GM12878 (cell line): Measurements from ENCODE around the gene KCNJ10. TPM values are rescaled to one million over a fixed set of nuclear protein-coding genes. Genes with fewer than 3 reads are reported as not detected.

Source experiments
- ATAC-seq: fragments of 200-7000 bp; cut with Tn5 transposase; 3 replicates; pipeline ENCODE4 v1.9.1; 2020; ENCODE audit warnings: mild to moderate bottlenecking, moderate library complexity
- BruUV-seq: library from RNA; stranded (reverse); fragments of 400-500 nt; replicated peaks from 2 replicates; lab custom pipeline; 2021; lab: Mats Ljungman, UMichigan
- CTCF ChIA-PET: fragments of 300-600 bp; sonication (Branson Sonifier 250); formaldehyde crosslinking; extraction: SDS; loops from one replicate; lab custom pipeline; 2021; ENCODE audit warnings: inconsistent platforms; lab: Yijun Ruan, JAX
- POLR2A ChIA-PET: fragments of 350-600 bp; formaldehyde crosslinking; extraction: SDS; loops from one replicate; lab custom pipeline; 2021; ENCODE audit warnings: inconsistent platforms; lab: Charles Lee
- RAD21 ChIA-PET: fragments of 300-600 bp; sonication (Branson Sonifier 250); formaldehyde crosslinking; loops from one replicate; lab custom pipeline; 2023; ENCODE audit warnings: antibody characterized with exemption; ENCODE audit not compliant: unreplicated experiment; lab: Charles Lee
- SMC1A ChIA-PET: fragments of 300-600 bp; sonication (Branson Sonifier 250); formaldehyde crosslinking; loops from one replicate; lab custom pipeline; 2023; ENCODE audit not compliant: unreplicated experiment, uncharacterized antibody; lab: Charles Lee
- DNase-seq: peaks from one replicate; pipeline ENCODE4 v3.0.0-alpha.2; 2011; ENCODE audit warnings: low read depth, low spot score
- FAIRE-seq: peaks from 3 replicates; lab custom pipeline; 2011; peaks lifted over from hg19 to GRCh38; lab: Jason Lieb, UNC
- H2AFZ ChIP-seq: 2 replicates; pipeline ENCODE4 v1.6.0; 2011; ENCODE audit warnings: low read depth, low read length, control low read depth; ENCODE audit not compliant: control insufficient read depth
- H3K27ac ChIP-seq: 2 replicates; pipeline ENCODE4 v1.5.1; 2011; ENCODE audit warnings: control low read depth; ENCODE audit not compliant: control insufficient read depth, insufficient read depth
- H3K27me3 ChIP-seq, 2 experiments: replicated peaks in 1 of 2; 2 replicates each; pipeline versions ENCODE4 v1.6.0 to v1.6.1; 2011; ENCODE audit warnings: low read length in 1 of 2; ENCODE audit not compliant: control insufficient read depth in 2 of 2, insufficient read depth in 2 of 2
- H3K36me3 ChIP-seq, 2 experiments: 2 replicates each; pipeline ENCODE4 v1.5.1; 2011; ENCODE audit warnings: low read length in 1 of 2; ENCODE audit not compliant: control insufficient read depth in 2 of 2, insufficient read depth in 2 of 2
- H3K4me1 ChIP-seq: 2 replicates; pipeline ENCODE4 v1.6.1; 2011; ENCODE audit warnings: mild to moderate bottlenecking, low read length, moderate library complexity, mixed read lengths; ENCODE audit not compliant: control insufficient read depth, insufficient read depth
- H3K4me2 ChIP-seq: 2 replicates; pipeline ENCODE4 v1.6.0; 2011; ENCODE audit warnings: control low read depth; ENCODE audit not compliant: control insufficient read depth, insufficient read depth
- H3K4me3 ChIP-seq: fragments of 200-600 bp; sonication (generic); 2 replicates; pipeline ENCODE4 v1.5.1; 2016
- H3K79me2 ChIP-seq: 2 replicates; pipeline ENCODE4 v1.6.0; 2011; ENCODE audit warnings: low read length; ENCODE audit not compliant: control insufficient read depth, insufficient read depth
- H3K9ac ChIP-seq: 2 replicates; pipeline ENCODE4 v1.8.0; 2011; ENCODE audit warnings: low read length, control low read depth, mixed read lengths; ENCODE audit not compliant: control insufficient read depth, insufficient read depth
- H3K9me3 ChIP-seq: replicated peaks from 3 replicates; pipeline ENCODE4 v1.5.1; 2011; ENCODE audit warnings: mild to moderate bottlenecking, low read length; ENCODE audit not compliant: control insufficient read depth, insufficient read depth
- H4K20me1 ChIP-seq: 2 replicates; pipeline ENCODE4 v1.6.0; 2011; ENCODE audit not compliant: control insufficient read depth, insufficient read depth
- CBX5 ChIP-seq: sonication (generic); IDR thresholded peaks from 2 replicates; pipeline ENCODE4 v1.6.1; 2016; ENCODE audit warnings: low read depth, moderate library complexity, mild to moderate bottlenecking, inconsistent platforms
- CEBPB ChIP-seq, 2 experiments: fragments of 150-350 bp in 1 of 2; IDR thresholded peaks; 2 replicates each; pipeline ENCODE4 v1.6.1; 2012 to 2014; ENCODE audit warnings: low read depth in 2 of 2, low read length in 2 of 2, borderline replicate concordance in 1 of 2, inconsistent platforms in 1 of 2
- HDAC6 ChIP-seq: fragments of 200-600 bp; sonication (generic); IDR thresholded peaks from one replicate; pipeline ENCODE4 v1.8.0; 2017; ENCODE audit warnings: antibody characterized with exemption; ENCODE audit not compliant: unreplicated experiment
- HSF1 ChIP-seq: fragments of 150-350 bp; IDR thresholded peaks from 2 replicates; pipeline ENCODE4 v1.6.1; 2014; ENCODE audit warnings: mild to moderate bottlenecking, low read depth, low read length
- IKZF1 ChIP-seq: fragments of 450-650 bp; conservative IDR thresholded peaks from 2 replicates; pipeline ENCODE4 v1.6.1; 2017; ENCODE audit warnings: antibody characterized with exemption, mild to moderate bottlenecking
- LARP7 ChIP-seq: fragments of 450-650 bp; IDR thresholded peaks from 2 replicates; pipeline ENCODE4 v1.6.1; 2017; ENCODE audit warnings: mild to moderate bottlenecking
- MYC ChIP-seq: IDR thresholded peaks from 2 replicates; pipeline ENCODE4 v1.6.1; 2011; ENCODE audit warnings: mild to moderate bottlenecking, low read length, moderate library complexity, inconsistent platforms; ENCODE audit not compliant: insufficient read depth, insufficient replicate concordance, insufficient read length, severe bottlenecking
- PBX3 ChIP-seq: IDR thresholded peaks from 2 replicates; pipeline ENCODE4 v1.6.1; 2011; ENCODE audit warnings: mild to moderate bottlenecking, low read depth, low read length, moderate library complexity; ENCODE audit not compliant: insufficient replicate concordance
- PRDM15 ChIP-seq: fragments of 450-650 bp; formaldehyde crosslinking; IDR thresholded peaks from 2 replicates; pipeline ENCODE4 v1.4.0; 2020; ENCODE audit warnings: mild to moderate bottlenecking, moderate library complexity
- SMAD1 ChIP-seq: fragments of 450-650 bp; IDR thresholded peaks from 2 replicates; pipeline ENCODE4 v1.6.1; 2018; ENCODE audit warnings: mild to moderate bottlenecking, low read depth; ENCODE audit not compliant: partially characterized antibody
- TCF7 ChIP-seq: IDR thresholded peaks from 2 replicates; pipeline ENCODE4 v1.6.1; 2014; ENCODE audit warnings: antibody characterized with exemption, borderline replicate concordance
- WGBS: methylation state at CpG from one replicate; pipeline ENCODE4 v1.1.6; 2016; ENCODE audit warnings: low lambda C conversion rate; ENCODE audit not compliant: insufficient replicate concordance, insufficient coverage; ENCODE audit errors: missing lambda C conversion rate; 5-methylcytosine and 5-hydroxymethylcytosine counted together
- in situ Hi-C: fragments of 300-500 bp; cut with MboI; formaldehyde crosslinking; loops from 9 replicates; pipeline ENCODE4 v1.14.3; 2018; ENCODE audit warnings: mixed read lengths
- intact Hi-C: fragments of 100-400 bp; cut with micrococcal nuclease; formaldehyde crosslinking; loops from one replicate; pipeline ENCODE4 v1.14.2; 2022; ENCODE audit not compliant: unreplicated experiment
- polyA plus RNA-seq, 11 experiments: library from polyadenylated mRNA; depleted of rRNA in 4 of 11; unstranded in 6 of 11; stranded (reverse) in 5 of 11; fragments of >200 nt; fragmentation: Nextera tagmentation in 4 of 11; fragmentation: Illumina TruSeq in 1 of 11; extraction: Ambion mirVana in 4 of 11; extraction: Trizol in 1 of 11; gene quantifications; 1 replicate in 1 of 11; 2 replicates in 10 of 11; pipeline versions ENCODE4 v1.2.1 to v1.2.3, GENCODE V29; 2011 to 2016; ENCODE audit warnings: inconsistent platforms in 2 of 11, missing spikeins in 2 of 11, low read depth in 1 of 11
- total RNA-seq, 4 experiments: library from RNA; depleted of rRNA in 3 of 4; stranded (reverse); fragments of >200 nt in 3 of 4; fragmentation: Illumina TruSeq in 1 of 4; extraction: Trizol in 1 of 4; gene quantifications; 2 replicates each; pipeline versions ENCODE4 v1.2.1 to v1.2.3, GENCODE V29; 2013 to 2021

KCNJ10 gene
- total and polyA plus RNA-seq, 10 of the 15 experiments (the other 5 are each of a cell fraction or from before 2014, with no cell fraction given): 0.01 to 0.29 (median 0.09) TPM; not detected in 2

GRCh38 chr1:159970932-159971342 is 99.0 kb downstream of the KCNJ10 start (continued):
- TF ChIP-seq HDAC6: no peak
- no peak for TF ChIP-seq IKZF1
- no peak for TF ChIP-seq MYC

GRCh38 chr1:159968901-159969300 is 101.1 kb downstream of the KCNJ10 start:
- no peak for ATAC-seq
- no TSS peak for BruUV-seq
- ChIA-PET RAD21 (interaction anchor here (0.7 to 0.9 kb wide), 3 partner anchors 13 to 76 kb away, joined by 3 to 4 read pairs (median 3); no protein-coding TSS in a partner anchor), SMC1A (no interaction called here), CTCF (interaction anchor here (0.7 to 1.4 kb wide), 2 partner anchors 33 to 39 kb away, joined by 3 read pairs; no protein-coding TSS in a partner anchor), POLR2A (no interaction called here)
- peaks cover 4 to 7% of the 10 kb centered on the region in 2 experiments; a peak in 3 of 4 replicates for H3K27me3 ChIP-seq
- H3K4me1 ChIP-seq: no peaks in the 10 kb centered on the region
- no peak overlapping the region for H2AFZ ChIP-seq
- 47% methylated on average over 3 of the region's 3 CpGs for WGBS
- no peak overlapping the region for H3K4me2 ChIP-seq
- no peak overlapping the region for H3K27ac ChIP-seq
- H3K4me3 ChIP-seq: no peak overlapping the region
- H3K9ac ChIP-seq: no peak overlapping the region
- no peaks in the 10 kb centered on the region for H3K79me2 ChIP-seq
- intact Hi-C loops: no loop called here
- H3K36me3 ChIP-seq: no peaks in the 10 kb centered on the region
- no peaks in the 10 kb centered on the region for H3K9me3 ChIP-seq
- in situ Hi-C loops: no loop called here
- no peaks in the 10 kb centered on the region for H4K20me1 ChIP-seq
- no peak for DNase-seq
- FAIRE-seq: no peak
- TF ChIP-seq PBX3: no peak
- TF ChIP-seq CEBPB (IDR thresholded peaks at IDR 0.05; ENCODE audit: borderline replicate concordance in 1 of 2, low read depth in 2 of 2, low read length in 2 of 2): no peak
- no peak for TF ChIP-seq HSF1
- no peak for TF ChIP-seq SMAD1
- TF ChIP-seq PRDM15 (CRISPR knock-in tag): no peak
- TF ChIP-seq CBX5: no peak
- TF ChIP-seq TCF7: no peak
- no peak for TF ChIP-seq LARP7
